KMS-11 (cell line): Measurements from ENCODE around the gene MGAT4A.

Experiments
- H2AFZ ChIP-seq: fragments of 200-600 bp; sonication (generic); 2 replicates; pipeline ENCODE4 v1.6.1; 2016; ENCODE audit warnings: antibody characterized with exemption, mixed run types, low read depth
- H3K27ac ChIP-seq: fragments of 200-600 bp; sonication (generic); 2 replicates; pipeline ENCODE4 v1.6.1; 2016; ENCODE audit warnings: mild to moderate bottlenecking, mixed run types
- H3K27me3 ChIP-seq: fragments of 200-600 bp; sonication (generic); 2 replicates; pipeline ENCODE4 v1.6.1; 2017; ENCODE audit warnings: mild to moderate bottlenecking, low read depth, mixed run types, moderate library complexity; ENCODE audit not compliant: insufficient read depth
- H3K36me3 ChIP-seq: fragments of 200-600 bp; sonication (generic); 2 replicates; pipeline ENCODE4 v1.6.1; 2017; ENCODE audit warnings: mild to moderate bottlenecking, mixed run types; ENCODE audit not compliant: insufficient read depth
- H3K4me1 ChIP-seq: fragments of 200-600 bp; sonication (generic); 2 replicates; pipeline ENCODE4 v1.6.1; 2016; ENCODE audit warnings: mild to moderate bottlenecking, low read depth, mixed run types; ENCODE audit not compliant: poor library complexity, severe bottlenecking
- H3K4me2 ChIP-seq: fragments of 200-600 bp; sonication (generic); 2 replicates; pipeline ENCODE4 v1.7.0; 2016; ENCODE audit warnings: mild to moderate bottlenecking, mixed run types
- H3K4me3 ChIP-seq: fragments of 200-600 bp; sonication (generic); IDR thresholded peaks from 2 replicates; pipeline ENCODE4 v1.6.1; 2017; ENCODE audit warnings: low read depth, low read length, mixed read lengths; ENCODE audit not compliant: insufficient read depth
- H3K79me2 ChIP-seq: fragments of 200-600 bp; sonication (generic); 2 replicates; pipeline ENCODE4 v1.6.1; 2016; ENCODE audit warnings: low read depth, mixed run types; ENCODE audit not compliant: insufficient read depth
- H3K9ac ChIP-seq: fragments of 200-600 bp; sonication (generic); 2 replicates; pipeline ENCODE4 v1.6.1; 2016; ENCODE audit warnings: mild to moderate bottlenecking, mixed run types
- H4K20me1 ChIP-seq: fragments of 200-600 bp; sonication (generic); 2 replicates; pipeline ENCODE4 v1.6.1; 2016; ENCODE audit warnings: mild to moderate bottlenecking, mixed run types; ENCODE audit not compliant: insufficient read depth
- TF ChIP-seq, protein P1 (sequence below): fragments of 200-600 bp; sonication (generic); conservative IDR thresholded peaks from 2 replicates; pipeline ENCODE4 v1.6.1; 2017; ENCODE audit warnings: low read depth, mild to moderate bottlenecking, antibody characterized with exemption, low read length, moderate library complexity, mixed read lengths

Gene MGAT4A

DNA sequence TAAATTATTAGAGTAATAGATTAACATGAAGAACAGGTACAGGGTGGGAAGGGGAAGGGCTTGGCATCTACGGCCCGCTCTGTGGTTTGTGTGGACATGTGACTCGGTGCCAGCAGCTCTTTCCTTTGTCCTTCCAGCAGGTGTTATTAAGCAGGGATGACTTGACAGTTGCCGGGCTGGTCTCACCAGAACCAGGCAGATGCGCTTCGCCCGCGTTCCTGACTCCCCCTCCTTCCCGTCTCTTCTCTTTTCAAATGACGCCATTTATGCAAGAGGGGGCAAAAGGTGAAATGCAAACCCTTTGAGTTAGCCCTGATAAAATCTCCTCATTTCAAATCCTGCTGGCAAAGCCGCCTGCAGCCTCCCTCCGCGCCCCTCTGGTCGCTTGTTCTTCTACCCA lies 38.9 kb upstream of the MGAT4A start:
- Histone ChIP-seq H3K79me2 (no peaks in the 10 kb centered on the region), H3K27me3 (no peaks in the 10 kb centered on the region), H3K9ac (no peak overlapping the region), H2AFZ (no peak overlapping the region), H3K4me1 (peaks cover 61% of the 10 kb centered on the region), H4K20me1 (no peaks in the 10 kb centered on the region), H3K27ac (no peak overlapping the region), H3K36me3 (no peaks in the 10 kb centered on the region), H3K4me2 (no peak overlapping the region), H3K4me3 (no peak overlapping the region)
- TF ChIP-seq, protein P1, sequence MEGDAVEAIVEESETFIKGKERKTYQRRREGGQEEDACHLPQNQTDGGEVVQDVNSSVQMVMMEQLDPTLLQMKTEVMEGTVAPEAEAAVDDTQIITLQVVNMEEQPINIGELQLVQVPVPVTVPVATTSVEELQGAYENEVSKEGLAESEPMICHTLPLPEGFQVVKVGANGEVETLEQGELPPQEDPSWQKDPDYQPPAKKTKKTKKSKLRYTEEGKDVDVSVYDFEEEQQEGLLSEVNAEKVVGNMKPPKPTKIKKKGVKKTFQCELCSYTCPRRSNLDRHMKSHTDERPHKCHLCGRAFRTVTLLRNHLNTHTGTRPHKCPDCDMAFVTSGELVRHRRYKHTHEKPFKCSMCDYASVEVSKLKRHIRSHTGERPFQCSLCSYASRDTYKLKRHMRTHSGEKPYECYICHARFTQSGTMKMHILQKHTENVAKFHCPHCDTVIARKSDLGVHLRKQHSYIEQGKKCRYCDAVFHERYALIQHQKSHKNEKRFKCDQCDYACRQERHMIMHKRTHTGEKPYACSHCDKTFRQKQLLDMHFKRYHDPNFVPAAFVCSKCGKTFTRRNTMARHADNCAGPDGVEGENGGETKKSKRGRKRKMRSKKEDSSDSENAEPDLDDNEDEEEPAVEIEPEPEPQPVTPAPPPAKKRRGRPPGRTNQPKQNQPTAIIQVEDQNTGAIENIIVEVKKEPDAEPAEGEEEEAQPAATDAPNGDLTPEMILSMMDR: no peak

DNA sequence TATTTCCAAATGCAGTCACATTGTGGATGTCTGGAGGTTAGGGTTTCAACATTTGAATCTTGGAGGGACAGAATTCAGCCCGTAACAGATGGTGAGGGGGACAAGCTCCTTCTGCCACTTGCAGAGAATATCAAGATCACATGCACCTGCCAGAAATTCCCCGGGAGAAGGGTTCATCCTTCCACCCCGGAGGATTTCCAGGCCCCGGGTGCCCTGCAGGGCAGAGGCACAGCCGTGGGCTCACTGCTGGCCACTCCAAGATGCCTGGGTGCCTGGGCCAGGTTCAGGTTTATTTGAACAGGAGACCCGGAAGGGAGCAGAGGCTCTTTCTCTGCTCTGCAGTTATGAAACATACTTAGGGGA lies 38.2 kb upstream of the MGAT4A start:
- Histone ChIP-seq H3K4me1 (peaks cover 63% of the 10 kb centered on the region), H3K4me2 (peak overlapping the region; percentile 68; the same call in 1 of the 2 replicates), H3K9ac (no peak overlapping the region; the same call in 1 of the 2 replicates), H3K4me3 (no peak overlapping the region), H3K36me3 (no peaks in the 10 kb centered on the region), H3K27me3 (no peaks in the 10 kb centered on the region), H4K20me1 (no peaks in the 10 kb centered on the region), H3K79me2 (no peaks in the 10 kb centered on the region), H2AFZ (peak overlapping the region; percentile 45; the same call in 1 of the 2 replicates), H3K27ac (peak overlapping the region; percentile 5; the same call in 1 of the 2 replicates)
- TF ChIP-seq, protein P1: no peak

GRCh38 chr2:98768384-98769113 lies 37.6 kb upstream of the MGAT4A start:
- no peaks in the 10 kb centered on the region for H3K79me2 ChIP-seq
- H4K20me1 ChIP-seq: no peaks in the 10 kb centered on the region
- peak overlapping the region; percentile 45; the same call in 1 of the 2 replicates for H2AFZ ChIP-seq
- H3K27me3 ChIP-seq: no peaks in the 10 kb centered on the region
- no peak overlapping the region; the same call in 1 of the 2 replicates for H3K9ac ChIP-seq
- H3K4me2 ChIP-seq: peak overlapping the region; percentile 68
- H3K36me3 ChIP-seq: no peaks in the 10 kb centered on the region
- peaks cover 68% of the 10 kb centered on the region for H3K4me1 ChIP-seq
- TF ChIP-seq, protein P1: no peak
- H3K27ac ChIP-seq: peak overlapping the region; percentile 5; the same call in 1 of the 2 replicates
- H3K4me3 ChIP-seq: no peak overlapping the region

DNA sequence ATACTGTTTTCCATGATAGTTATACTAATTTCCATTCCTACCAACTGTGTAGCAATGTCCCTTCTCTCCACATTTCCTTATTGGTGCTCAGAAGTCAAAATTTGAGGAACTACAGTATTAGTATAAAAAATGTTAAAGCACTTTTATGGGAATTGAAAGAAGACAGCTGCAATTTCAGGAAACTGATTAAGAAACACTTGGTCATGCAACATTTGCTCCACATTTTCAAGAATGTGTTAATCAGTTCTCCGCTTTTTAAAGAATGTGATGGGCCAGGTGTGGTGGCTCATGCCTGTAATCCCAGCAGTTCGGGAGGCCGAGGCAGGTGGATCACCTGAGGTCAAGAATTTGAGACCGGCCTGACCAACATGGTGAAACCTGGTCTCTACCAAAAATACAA lies 33.6 kb upstream of the MGAT4A start:
- no peaks in the 10 kb centered on the region for H3K36me3 ChIP-seq
- H3K4me2 ChIP-seq: no peak overlapping the region
- H3K27me3 ChIP-seq: no peaks in the 10 kb centered on the region
- peaks cover 62% of the 10 kb centered on the region for H3K4me1 ChIP-seq
- TF ChIP-seq, protein P1: no peak
- no peak overlapping the region for H3K9ac ChIP-seq
- H3K27ac ChIP-seq: no peak overlapping the region
- H4K20me1 ChIP-seq: no peaks in the 10 kb centered on the region
- H3K4me3 ChIP-seq: no peak overlapping the region
- no peaks in the 10 kb centered on the region for H3K79me2 ChIP-seq
- no peak overlapping the region for H2AFZ ChIP-seq
